ENCODE measurements around the gene ZNF462.

The ZNF462 gene

GRCh38 chr9:106880081-106880480 lies 17.1 kb downstream of the ZNF462 start:
- H3K4me1 ChIP-seq (ENCODE audit: insufficient read depth, insufficient read length) = peaks cover 12% of the 10 kb centered on the region

GRCh38 chr9:106880863-106881262 lies 17.9 kb downstream of the ZNF462 start:
- H3K9me3 ChIP-seq (ENCODE audit: insufficient read depth, low read length) = peaks cover 4% of the 10 kb centered on the region; the same call in 1 of the 2 replicates
- TF ChIP-seq SUZ12 (IDR thresholded peaks at IDR 0.05; ENCODE audit: extremely low read depth, insufficient read depth, insufficient read length) = no peak
- no peak for TF ChIP-seq YY1 (IDR thresholded peaks at IDR 0.05; ENCODE audit: insufficient read depth, insufficient read length)
- no peak for TF ChIP-seq ZNF274 (IDR thresholded peaks at IDR 0.05; ENCODE audit: low read depth, low read length)
- H3K27me3 ChIP-seq (ENCODE audit: insufficient read depth, insufficient read length) = no peaks in the 10 kb centered on the region
- H3K9ac ChIP-seq (ENCODE audit: insufficient read length, low read depth) = no peak overlapping the region
- H3K4me1 ChIP-seq (ENCODE audit: insufficient read depth, insufficient read length) = peaks cover 12% of the 10 kb centered on the region
- no peak for DNase-seq (ENCODE audit: low read depth, low spot score)
- no peak overlapping the region for H3K4me3 ChIP-seq (ENCODE audit: insufficient read length, low read depth)
- peaks cover 15% of the 10 kb centered on the region for H3K36me3 ChIP-seq (ENCODE audit: insufficient read depth, insufficient read length, low read length)

More at GRCh38 chr9:106880081-106880480, 17.1 kb downstream of the ZNF462 start:
- TF ChIP-seq ZNF274 (IDR thresholded peaks at IDR 0.05; ENCODE audit: low read depth, low read length) = no peak
- H3K9me3 ChIP-seq (ENCODE audit: insufficient read depth, low read length) = peaks cover 4% of the 10 kb centered on the region; the same call in 1 of the 2 replicates
- no peak for DNase-seq (ENCODE audit: low read depth, low spot score)
- peaks cover 15% of the 10 kb centered on the region for H3K36me3 ChIP-seq (ENCODE audit: insufficient read depth, insufficient read length, low read length)
- H3K9ac ChIP-seq (ENCODE audit: insufficient read length, low read depth) = no peak overlapping the region
- no peak overlapping the region for H3K4me3 ChIP-seq (ENCODE audit: insufficient read length, low read depth)
- no peaks in the 10 kb centered on the region for H3K27me3 ChIP-seq (ENCODE audit: insufficient read depth, insufficient read length)

GRCh38 chr9:106883030-106883429 lies 20.1 kb downstream of the ZNF462 start:
- H3K9me3 ChIP-seq (ENCODE audit: insufficient read depth, low read length) = peaks cover 4% of the 10 kb centered on the region; the same call in 1 of the 2 replicates
- H3K36me3 ChIP-seq (ENCODE audit: insufficient read depth, insufficient read length, low read length) = peaks cover 15% of the 10 kb centered on the region
- H3K4me3 ChIP-seq (ENCODE audit: insufficient read length, low read depth) = no peak overlapping the region
- DNase-seq (ENCODE audit: low read depth, low spot score) = no peak
- no peak for TF ChIP-seq ZNF274 (IDR thresholded peaks at IDR 0.05; ENCODE audit: low read depth, low read length)
- TF ChIP-seq YY1 (IDR thresholded peaks at IDR 0.05; ENCODE audit: insufficient read depth, insufficient read length) = no peak
- no peaks in the 10 kb centered on the region for H3K27me3 ChIP-seq (ENCODE audit: insufficient read depth, insufficient read length)
- peaks cover 10% of the 10 kb centered on the region for H3K4me1 ChIP-seq (ENCODE audit: insufficient read depth, insufficient read length)
- no peak overlapping the region for H3K9ac ChIP-seq (ENCODE audit: insufficient read length, low read depth)

GRCh38 chr9:106883626-106884190 lies 20.7 kb downstream of the ZNF462 start:
- DNase-seq (ENCODE audit: low read depth, low spot score) = no peak
- TF ChIP-seq SUZ12 (IDR thresholded peaks at IDR 0.05; ENCODE audit: extremely low read depth, insufficient read depth, insufficient read length) = no peak
- TF ChIP-seq YY1 (IDR thresholded peaks at IDR 0.05; ENCODE audit: insufficient read depth, insufficient read length) = no peak
- no peak for TF ChIP-seq ZNF274 (IDR thresholded peaks at IDR 0.05; ENCODE audit: low read depth, low read length)
- Histone ChIP-seq H3K4me3 (ENCODE audit: insufficient read length, low read depth) (no peak overlapping the region), H3K9me3 (ENCODE audit: insufficient read depth, low read length) (peaks cover 4% of the 10 kb centered on the region; the same call in 1 of the 2 replicates), H3K4me1 (ENCODE audit: insufficient read depth, insufficient read length) (peaks cover 10% of the 10 kb centered on the region), H3K27me3 (ENCODE audit: insufficient read depth, insufficient read length) (no peaks in the 10 kb centered on the region), H3K9ac (ENCODE audit: insufficient read length, low read depth) (no peak overlapping the region), H3K36me3 (ENCODE audit: insufficient read depth, insufficient read length, low read length) (peaks cover 15% of the 10 kb centered on the region)

GRCh38 chr9:106885451-106885850 lies 22.5 kb downstream of the ZNF462 start:
- DNase-seq (ENCODE audit: low read depth, low spot score) = no peak
- no peak overlapping the region for H3K4me3 ChIP-seq (ENCODE audit: insufficient read length, low read depth)
- H3K27me3 ChIP-seq (ENCODE audit: insufficient read depth, insufficient read length) = no peaks in the 10 kb centered on the region
- H3K36me3 ChIP-seq (ENCODE audit: insufficient read depth, insufficient read length, low read length) = peaks cover 7% of the 10 kb centered on the region
- H3K9me3 ChIP-seq (ENCODE audit: insufficient read depth, low read length) = peaks cover 4% of the 10 kb centered on the region; the same call in 1 of the 2 replicates
- no peak overlapping the region for H3K9ac ChIP-seq (ENCODE audit: insufficient read length, low read depth)
- H3K4me1 ChIP-seq (ENCODE audit: insufficient read depth, insufficient read length) = no peaks in the 10 kb centered on the region
- TF ChIP-seq SUZ12 (IDR thresholded peaks at IDR 0.05; ENCODE audit: extremely low read depth, insufficient read depth, insufficient read length) (no peak), ZNF274 (IDR thresholded peaks at IDR 0.05; ENCODE audit: low read depth, low read length) (no peak), YY1 (IDR thresholded peaks at IDR 0.05; ENCODE audit: insufficient read depth, insufficient read length) (no peak)

GRCh38 chr9:106886111-106887046 lies 23.4 kb downstream of the ZNF462 start:
- Histone ChIP-seq H3K27me3 (ENCODE audit: insufficient read depth, insufficient read length) (no peaks in the 10 kb centered on the region), H3K4me3 (ENCODE audit: insufficient read length, low read depth) (no peak overlapping the region), H3K4me1 (ENCODE audit: insufficient read depth, insufficient read length) (no peaks in the 10 kb centered on the region), H3K9ac (ENCODE audit: insufficient read length, low read depth) (no peak overlapping the region), H3K36me3 (ENCODE audit: insufficient read depth, insufficient read length, low read length) (peaks cover under 1% of the 10 kb centered on the region), H3K9me3 (ENCODE audit: insufficient read depth, low read length) (no peaks in the 10 kb centered on the region)
- DNase-seq (ENCODE audit: low read depth, low spot score) = no peak
- no peak for TF ChIP-seq YY1 (IDR thresholded peaks at IDR 0.05; ENCODE audit: insufficient read depth, insufficient read length)
- TF ChIP-seq SUZ12 (IDR thresholded peaks at IDR 0.05; ENCODE audit: extremely low read depth, insufficient read depth, insufficient read length) = no peak
- TF ChIP-seq ZNF274 (IDR thresholded peaks at IDR 0.05; ENCODE audit: low read depth, low read length) = no peak

GRCh38 chr9:106887066-106887465 lies 24.1 kb downstream of the ZNF462 start:
- TF ChIP-seq ZNF274 (IDR thresholded peaks at IDR 0.05; ENCODE audit: low read depth, low read length) (no peak), YY1 (IDR thresholded peaks at IDR 0.05; ENCODE audit: insufficient read depth, insufficient read length) (no peak), SUZ12 (IDR thresholded peaks at IDR 0.05; ENCODE audit: extremely low read depth, insufficient read depth, insufficient read length) (no peak)

More at GRCh38 chr9:106887066-106887465, 24.1 kb downstream of the ZNF462 start:
- Histone ChIP-seq H3K4me3 (ENCODE audit: insufficient read length, low read depth) (no peak overlapping the region), H3K36me3 (ENCODE audit: insufficient read depth, insufficient read length, low read length) (no peaks in the 10 kb centered on the region), H3K9ac (ENCODE audit: insufficient read length, low read depth) (no peak overlapping the region), H3K9me3 (ENCODE audit: insufficient read depth, low read length) (no peaks in the 10 kb centered on the region), H3K27me3 (ENCODE audit: insufficient read depth, insufficient read length) (no peaks in the 10 kb centered on the region), H3K4me1 (ENCODE audit: insufficient read depth, insufficient read length) (no peaks in the 10 kb centered on the region)
- no peak for DNase-seq (ENCODE audit: low read depth, low spot score)
